Thyroid gland (tissue), 4 donors: ENCODE data around the gene DLX6.

Experiments
- POLR2A ChIP-seq, 2 donors: fragments of 450-650 bp; IDR thresholded peaks; one replicate each; pipeline ENCODE4 v1.6.1; 2017; ENCODE audit warnings: antibody characterized with exemption in 2 of 2, mild to moderate bottlenecking in 2 of 2, moderate library complexity in 1 of 2
- TF ChIP-seq, protein P1 (sequence below), 6 experiments: fragments of 200-600 bp in 3 of 6; fragments of 450-650 bp in 3 of 6; sonication (generic) in 3 of 6; IDR thresholded peaks; one replicate each; pipeline ENCODE4 v1.5.1; 2016 to 2019; ENCODE audit warnings: antibody characterized with exemption in 6 of 6, mild to moderate bottlenecking in 2 of 6, inconsistent platforms in 1 of 6, moderate library complexity in 1 of 6

- TF ChIP-seq, protein P1, sequence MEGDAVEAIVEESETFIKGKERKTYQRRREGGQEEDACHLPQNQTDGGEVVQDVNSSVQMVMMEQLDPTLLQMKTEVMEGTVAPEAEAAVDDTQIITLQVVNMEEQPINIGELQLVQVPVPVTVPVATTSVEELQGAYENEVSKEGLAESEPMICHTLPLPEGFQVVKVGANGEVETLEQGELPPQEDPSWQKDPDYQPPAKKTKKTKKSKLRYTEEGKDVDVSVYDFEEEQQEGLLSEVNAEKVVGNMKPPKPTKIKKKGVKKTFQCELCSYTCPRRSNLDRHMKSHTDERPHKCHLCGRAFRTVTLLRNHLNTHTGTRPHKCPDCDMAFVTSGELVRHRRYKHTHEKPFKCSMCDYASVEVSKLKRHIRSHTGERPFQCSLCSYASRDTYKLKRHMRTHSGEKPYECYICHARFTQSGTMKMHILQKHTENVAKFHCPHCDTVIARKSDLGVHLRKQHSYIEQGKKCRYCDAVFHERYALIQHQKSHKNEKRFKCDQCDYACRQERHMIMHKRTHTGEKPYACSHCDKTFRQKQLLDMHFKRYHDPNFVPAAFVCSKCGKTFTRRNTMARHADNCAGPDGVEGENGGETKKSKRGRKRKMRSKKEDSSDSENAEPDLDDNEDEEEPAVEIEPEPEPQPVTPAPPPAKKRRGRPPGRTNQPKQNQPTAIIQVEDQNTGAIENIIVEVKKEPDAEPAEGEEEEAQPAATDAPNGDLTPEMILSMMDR (IDR thresholded peaks at IDR 0.05), result no peak
- no peak for TF ChIP-seq POLR2A (IDR thresholded peaks at IDR 0.05)
Observed at GRCh38 chr7:97006055-97006815, 882 bp downstream of the DLX6 start.
